NCI-H1694 treated with DMSO at 0.1 percent for 48 hours (cell line): ENCODE data around the gene PRELP.
A peak's percentile ranks its signal among the peaks of the same experiment; 100 is the strongest.
"Not testable (repeated sequence)": the region's sequence is repeated elsewhere in the genome, so short reads cannot be mapped to it uniquely, and the experiment has no call there.

ENCODE experiments used
- DNase-seq: peaks from one replicate; lab custom pipeline; 2025; lab: John Stamatoyannopoulos, UW

The PRELP gene

DNA sequence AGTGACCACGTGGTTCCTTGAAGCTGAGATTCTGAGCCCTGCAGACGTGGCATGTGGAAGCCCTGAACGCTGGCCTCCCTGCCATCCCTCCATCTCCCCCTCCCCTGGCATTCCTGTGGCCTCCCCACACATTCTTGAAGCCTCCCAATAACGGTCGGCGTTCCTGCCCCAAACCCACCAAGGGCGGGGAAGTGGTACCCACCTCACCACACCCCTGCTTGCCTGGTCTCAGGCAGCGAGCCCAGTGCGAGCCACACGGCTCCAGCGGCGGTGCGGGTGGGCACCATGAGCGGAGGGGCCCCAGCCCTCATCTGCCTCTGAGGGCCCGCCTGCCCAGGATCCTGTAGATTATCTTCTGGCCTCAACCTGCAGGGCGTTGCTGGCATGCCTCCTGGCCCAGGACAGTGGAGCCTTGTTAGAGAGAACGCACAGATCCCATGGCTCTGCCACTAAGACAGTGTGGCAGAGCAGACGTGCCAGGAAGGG lies 20.6 kb upstream of the PRELP start:
- DNase-seq = no peak

GRCh38 chr1:203455706-203456105 lies 19.9 kb upstream of the PRELP start:
- no peak for DNase-seq

DNA sequence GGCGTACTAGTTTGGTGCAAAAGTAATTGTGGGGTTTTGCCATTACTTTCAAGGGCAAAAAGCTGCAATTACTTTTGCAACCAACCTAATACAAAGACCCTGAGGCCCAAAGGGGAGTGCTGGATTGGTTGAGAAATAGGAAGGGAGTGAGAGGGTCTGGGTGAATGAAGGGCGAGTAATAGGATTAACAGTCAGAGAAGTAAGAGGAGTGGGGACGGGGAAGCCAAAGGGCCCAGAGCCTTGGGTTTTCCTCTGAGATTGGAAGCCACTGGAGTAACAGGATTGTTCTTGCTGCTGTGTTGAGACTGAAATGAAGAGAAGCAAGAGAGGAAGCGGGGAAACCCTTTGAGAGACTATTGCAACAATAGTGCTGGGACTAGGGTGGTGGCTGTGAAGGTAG lies 19.0 kb upstream of the PRELP start:
- DNase-seq = no peak

- DNase-seq = no peak
These were observed 17.5 kb upstream of the PRELP start for GRCh38 chr1:203458078-203458477.

- no peak for DNase-seq
These were observed 15.9 kb upstream of the PRELP start for GRCh38 chr1:203459671-203460201.

- no peak for DNase-seq
These were observed 13.9 kb upstream of the PRELP start for GRCh38 chr1:203461717-203462116.

- DNase-seq = no peak
These were observed 13.5 kb upstream of the PRELP start for GRCh38 chr1:203462143-203462542.

- DNase-seq = no peak
These were observed 12.7 kb upstream of the PRELP start for GRCh38 chr1:203462878-203463277.

GRCh38 chr1:203463469-203464062 lies 12.0 kb upstream of the PRELP start:
- no peak for DNase-seq

- DNase-seq = no peak
These were observed 11.4 kb upstream of the PRELP start for GRCh38 chr1:203464226-203464625.

DNA sequence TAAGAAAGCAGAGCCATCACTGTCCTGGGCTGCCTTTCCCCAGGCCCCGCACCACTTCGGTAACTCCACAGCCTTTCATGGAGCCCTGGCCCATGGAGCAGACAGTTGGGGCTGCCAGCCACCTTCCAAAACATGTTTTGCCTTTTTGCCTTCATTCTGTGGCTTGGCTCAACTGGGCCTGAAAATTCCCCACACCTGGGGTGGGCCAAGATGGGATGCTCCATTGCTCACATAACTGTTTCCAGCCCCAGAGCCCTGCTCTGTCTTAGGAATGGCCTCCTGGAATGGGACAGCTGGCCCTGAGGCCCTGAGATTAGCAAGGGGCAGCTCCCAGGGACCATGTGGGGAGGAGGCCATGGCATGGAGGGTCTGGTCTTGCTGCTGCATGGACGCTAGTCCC lies 10.9 kb upstream of the PRELP start:
- no peak for DNase-seq

DNA sequence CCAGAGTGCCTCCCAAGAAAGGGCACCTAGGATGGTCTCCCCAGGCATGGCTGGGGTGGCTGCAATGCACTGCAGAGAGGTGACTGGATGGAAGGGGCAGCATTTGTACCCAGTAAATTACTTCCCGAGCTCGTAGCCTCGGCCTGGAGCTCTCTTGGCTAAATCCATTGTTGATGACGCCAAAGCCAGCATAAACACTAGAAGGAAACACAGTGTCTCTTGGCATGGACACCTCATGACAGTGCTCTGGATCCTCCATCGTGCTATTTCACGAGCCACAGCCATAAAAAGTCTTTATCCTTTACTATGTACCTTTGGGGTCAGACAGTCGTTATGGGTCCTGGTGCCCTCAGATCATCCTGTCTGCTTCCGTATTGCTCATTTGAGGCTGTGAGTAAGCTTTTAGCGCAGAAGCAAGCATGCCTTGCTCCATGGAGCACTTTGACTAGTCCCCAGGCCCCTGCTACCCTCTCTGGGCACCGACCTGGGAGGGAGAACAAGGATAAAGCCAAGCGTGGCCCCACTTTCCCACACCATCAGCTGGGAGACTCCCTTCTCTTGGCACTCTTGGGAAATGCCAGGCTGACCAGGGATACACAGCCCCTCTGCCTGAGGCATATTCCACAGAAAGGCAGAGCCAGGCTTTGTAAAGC lies 10.3 kb upstream of the PRELP start:
- no peak for DNase-seq

DNA sequence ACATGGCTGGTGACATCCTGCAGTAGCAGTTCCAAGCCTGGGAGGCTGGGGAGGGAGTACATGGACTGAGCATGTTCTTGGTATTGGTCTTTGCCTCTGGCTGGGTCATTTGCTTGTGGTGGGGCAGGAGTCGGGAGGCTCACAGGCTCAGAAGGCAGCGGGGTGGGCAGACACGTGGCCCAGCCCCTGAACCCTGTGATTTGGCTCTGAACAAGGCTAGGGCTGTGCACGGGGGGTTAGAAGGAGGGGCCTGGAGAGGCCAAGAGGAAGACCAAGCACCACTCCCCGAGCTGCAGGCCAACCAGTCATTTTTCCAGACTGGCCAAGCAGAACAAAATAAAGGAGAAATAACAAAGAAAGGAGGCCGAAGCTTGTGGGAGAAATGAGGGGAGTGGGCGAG lies 9.7 kb upstream of the PRELP start:
- no peak for DNase-seq

- DNase-seq = not testable (repeated sequence)
These were observed 8.6 kb upstream of the PRELP start for GRCh38 chr1:203466906-203467549.

GRCh38 chr1:203467550-203467921 lies 8.1 kb upstream of the PRELP start:
- no peak for DNase-seq

- no peak for DNase-seq
These were observed 7.3 kb upstream of the PRELP start for GRCh38 chr1:203468326-203468725.

DNA sequence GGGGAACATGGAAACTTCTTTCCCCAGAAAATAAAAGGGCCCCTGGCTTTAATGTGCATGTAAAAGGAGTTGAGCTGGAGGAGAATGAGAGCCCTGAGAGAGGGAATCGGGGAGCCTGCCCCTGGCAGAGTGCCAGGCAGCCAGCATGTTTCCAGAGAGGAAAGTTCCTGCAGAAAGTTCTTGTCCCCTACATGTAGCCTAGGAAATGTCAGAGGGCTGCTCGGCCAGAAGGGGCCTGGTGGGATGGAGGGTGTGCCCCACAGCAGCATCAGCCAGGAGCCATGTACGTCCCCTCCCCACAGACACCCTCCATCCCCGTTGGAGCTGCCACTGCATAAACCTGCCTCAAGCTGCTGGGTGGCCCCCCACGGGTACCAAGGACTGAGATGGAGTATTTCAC lies 5.4 kb upstream of the PRELP start:
- DNase-seq = no peak

DNA sequence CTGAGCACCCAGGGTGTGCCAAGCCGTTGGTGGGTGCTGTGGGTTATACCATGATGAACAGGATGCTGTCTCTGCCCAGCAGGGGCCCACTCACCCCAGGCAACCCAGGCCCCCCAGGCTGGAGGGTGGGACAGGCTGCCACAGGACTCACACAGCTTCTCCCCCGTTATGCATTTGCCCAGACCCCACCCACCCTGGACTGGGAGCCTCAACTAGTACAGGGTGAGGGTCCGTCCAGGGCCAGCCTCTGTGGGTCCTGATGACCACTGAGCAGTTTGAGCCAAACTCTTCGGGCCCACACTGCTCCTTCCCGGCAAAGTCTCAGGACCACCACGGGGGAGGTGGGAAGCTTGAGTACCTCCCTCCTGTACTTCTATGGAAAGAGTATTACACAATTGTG lies 3.8 kb upstream of the PRELP start:
- no peak for DNase-seq

DNA sequence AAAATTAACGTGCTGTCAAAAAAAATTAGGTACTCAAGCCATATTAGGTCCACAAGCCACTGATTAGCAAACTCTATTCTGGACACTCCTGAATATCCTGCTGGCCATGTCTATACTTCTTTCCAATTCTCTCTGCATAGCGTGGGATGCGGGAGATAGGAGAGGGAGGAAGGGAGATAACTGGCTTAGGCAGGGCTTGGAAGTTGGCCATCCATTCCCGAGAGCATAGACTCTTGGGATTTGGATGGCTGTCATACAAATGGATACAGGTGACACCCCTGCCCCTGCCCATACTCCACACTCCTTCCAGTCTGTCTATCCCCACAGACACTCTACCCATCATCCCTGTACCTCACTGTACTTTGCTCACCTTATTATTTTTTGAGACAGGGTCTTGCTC lies 2.3 kb upstream of the PRELP start:
- no peak for DNase-seq

DNA sequence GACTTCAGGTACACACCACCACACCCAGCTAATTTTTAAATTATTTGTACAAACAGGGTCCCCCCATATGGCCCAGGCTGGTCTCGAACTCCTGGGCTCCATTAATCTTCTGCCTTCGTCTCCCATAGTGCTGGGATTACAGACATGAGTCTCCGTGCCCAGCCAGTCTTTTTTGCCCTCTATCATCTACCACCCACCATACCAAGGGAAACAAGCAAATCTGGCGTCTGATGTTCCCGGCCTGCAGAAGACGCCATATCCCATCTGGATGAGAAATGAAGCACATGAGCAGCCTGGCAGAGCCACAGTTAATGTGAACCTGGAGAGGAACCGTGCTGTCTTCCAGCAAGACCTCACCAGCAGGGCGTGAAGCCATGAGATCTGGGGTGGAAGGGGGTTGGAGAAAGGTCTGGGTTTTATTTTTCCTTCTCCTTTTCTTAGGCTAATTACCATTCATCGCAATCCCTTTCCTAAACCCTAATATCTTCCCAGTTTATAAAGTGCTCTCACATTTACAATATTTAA lies 1.8 kb upstream of the PRELP start:
- peak; percentile 31 for DNase-seq

DNA sequence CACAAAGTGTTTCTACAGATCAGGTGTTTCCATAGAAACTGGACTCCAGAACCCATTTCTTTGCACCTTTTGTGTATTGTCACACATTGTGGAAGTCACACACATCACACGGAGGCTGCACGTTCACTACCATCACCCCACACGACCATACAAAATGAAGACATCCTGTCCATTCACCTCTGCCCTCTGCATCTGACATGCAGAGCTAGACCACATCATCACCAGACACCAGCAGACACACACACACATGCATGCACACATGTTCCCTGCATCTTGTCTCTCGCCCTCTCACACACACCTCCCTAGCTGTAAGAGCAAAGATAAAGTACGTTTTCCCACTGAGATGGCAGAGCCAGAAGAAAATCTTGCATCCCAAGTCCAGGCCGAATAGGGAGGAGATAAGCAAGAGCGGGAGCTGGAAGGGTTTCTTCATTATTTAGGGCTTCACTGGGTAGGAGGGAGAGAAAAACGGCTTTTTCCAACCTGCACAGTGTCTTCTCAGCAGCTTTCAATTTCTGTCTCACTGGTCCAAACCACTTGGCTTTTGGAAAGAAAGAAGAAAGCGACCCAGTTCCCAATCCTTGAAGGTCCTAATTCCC lies 709 bp downstream of the PRELP start:
- DNase-seq = no peak

DNA sequence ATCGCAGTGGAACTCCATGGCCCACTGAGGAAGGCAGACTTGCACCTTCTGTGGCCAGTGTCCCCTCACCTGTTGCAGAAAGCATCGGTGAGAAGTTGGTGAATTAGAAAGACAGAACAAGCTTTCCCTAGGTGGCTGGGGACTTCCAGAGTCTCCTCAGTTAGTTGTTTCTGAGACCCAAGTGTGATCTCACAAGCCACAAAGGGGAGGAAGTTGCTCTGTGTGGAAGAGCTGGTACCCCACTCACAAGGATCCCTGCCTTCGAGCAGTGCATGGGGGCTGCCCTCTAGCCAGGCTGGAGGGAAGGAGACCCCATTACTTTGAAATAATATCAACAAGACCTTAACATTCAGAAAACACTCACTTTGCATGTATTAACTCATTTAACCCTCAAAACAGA lies 2.1 kb downstream of the PRELP start:
- DNase-seq = no peak

GRCh38 chr1:203478231-203478630 lies 2.6 kb downstream of the PRELP start:
- peak; percentile 87 for DNase-seq
